Mononuclear cell (primary cell): ENCODE data around the gene ERAS. TPM values are rescaled to one million over a fixed set of nuclear protein-coding genes. Genes with fewer than 3 reads are reported as not detected.
"Not testable (repeated sequence)": the region's sequence is repeated elsewhere in the genome, so short reads cannot be mapped to it uniquely, and the experiment has no call there.

Experiments
- H3K27me3 ChIP-seq: 2 replicates; pipeline ENCODE4 v1.6.0; 2011; ENCODE audit warnings: low read length, control low read depth; ENCODE audit not compliant: insufficient read depth
- H3K4me1 ChIP-seq: 2 replicates; pipeline ENCODE4 v1.5.1; 2011; ENCODE audit warnings: mild to moderate bottlenecking, low read length, control low read depth; ENCODE audit not compliant: insufficient read depth
- H3K4me3 ChIP-seq: 2 replicates; pipeline ENCODE4 v1.5.1; 2011; ENCODE audit warnings: mild to moderate bottlenecking, low read length, moderate library complexity
- H3K9me3 ChIP-seq: 2 replicates; pipeline ENCODE4 v1.5.1; 2011; ENCODE audit warnings: low read depth, mild to moderate bottlenecking, control low read depth, low read length
- total RNA-seq: library from RNA; depleted of rRNA; stranded (reverse); fragments of >200 nt; gene quantifications from one replicate; pipeline ENCODE4 v1.2.3, GENCODE V29; 2012

The ERAS gene
- total RNA-seq, 1 donor = not detected

GRCh38 chrX:48815266-48815665, 11.0 kb upstream of the ERAS start:
- Histone ChIP-seq H3K4me3 (no peak overlapping the region), H3K9me3 (no peaks in the 10 kb centered on the region), H3K4me1 (no peaks in the 10 kb centered on the region), H3K27me3 (no peaks in the 10 kb centered on the region)

- Histone ChIP-seq H3K9me3 (no peaks in the 10 kb centered on the region), H3K4me3 (no peak overlapping the region), H3K4me1 (no peaks in the 10 kb centered on the region), H3K27me3 (no peaks in the 10 kb centered on the region)
Observed at GRCh38 chrX:48816014-48816810, 10.1 kb upstream of the ERAS start.

GRCh38 chrX:48818098-48818497, 8.2 kb upstream of the ERAS start:
- Histone ChIP-seq H3K9me3 (no peaks in the 10 kb centered on the region), H3K4me3 (no peak overlapping the region), H3K27me3 (no peaks in the 10 kb centered on the region), H3K4me1 (no peaks in the 10 kb centered on the region)

- Histone ChIP-seq H3K27me3 (no peaks in the 10 kb centered on the region), H3K9me3 (no peaks in the 10 kb centered on the region), H3K4me3 (no peak overlapping the region), H3K4me1 (no peaks in the 10 kb centered on the region)
Observed at GRCh38 chrX:48818866-48819265, 7.4 kb upstream of the ERAS start.

GRCh38 chrX:48819394-48819793, 6.9 kb upstream of the ERAS start:
- H3K4me1 ChIP-seq, H3K4me3 ChIP-seq, H3K27me3 ChIP-seq, H3K9me3 ChIP-seq: not testable (repeated sequence)

GRCh38 chrX:48823053-48823452, 3.3 kb upstream of the ERAS start:
- Histone ChIP-seq H3K4me3 (no peak overlapping the region), H3K9me3 (no peaks in the 10 kb centered on the region), H3K4me1 (no peaks in the 10 kb centered on the region), H3K27me3 (peaks cover 3% of the 10 kb centered on the region)

GRCh38 chrX:48824066-48824465, 2.2 kb upstream of the ERAS start:
- H3K27me3 ChIP-seq = peaks cover 3% of the 10 kb centered on the region
- H3K4me3 ChIP-seq = no peak overlapping the region
- H3K9me3 ChIP-seq = no peaks in the 10 kb centered on the region
- no peaks in the 10 kb centered on the region for H3K4me1 ChIP-seq

GRCh38 chrX:48826876-48827653, 752 bp downstream of the ERAS start:
- no peaks in the 10 kb centered on the region for H3K9me3 ChIP-seq
- peaks cover 5% of the 10 kb centered on the region for H3K27me3 ChIP-seq
- no peak overlapping the region for H3K4me3 ChIP-seq

GRCh38 chrX:48827654-48827968, 1.3 kb downstream of the ERAS start:
- Histone ChIP-seq H3K4me1 (no peaks in the 10 kb centered on the region), H3K9me3 (no peaks in the 10 kb centered on the region), H3K27me3 (peaks cover 5% of the 10 kb centered on the region), H3K4me3 (no peak overlapping the region)

More at GRCh38 chrX:48826876-48827653, 752 bp downstream of the ERAS start:
- no peaks in the 10 kb centered on the region for H3K4me1 ChIP-seq

- Histone ChIP-seq H3K27me3 (peaks cover 18% of the 10 kb centered on the region), H3K9me3 (no peaks in the 10 kb centered on the region), H3K4me1 (no peaks in the 10 kb centered on the region), H3K4me3 (no peak overlapping the region)
Observed at GRCh38 chrX:48829016-48829735, 2.9 kb downstream of the ERAS start.

GRCh38 chrX:48831136-48831908, 5.0 kb downstream of the ERAS start:
- H3K27me3 ChIP-seq = peaks cover 27% of the 10 kb centered on the region

GRCh38 chrX:48831909-48832291, 5.6 kb downstream of the ERAS start:
- H3K27me3 ChIP-seq = peaks cover 27% of the 10 kb centered on the region
- H3K9me3 ChIP-seq = no peaks in the 10 kb centered on the region
- H3K4me3 ChIP-seq = no peak overlapping the region
- H3K4me1 ChIP-seq = peaks cover 4% of the 10 kb centered on the region

More at GRCh38 chrX:48831136-48831908, 5.0 kb downstream of the ERAS start:
- H3K4me3 ChIP-seq = no peak overlapping the region
- H3K9me3 ChIP-seq = no peaks in the 10 kb centered on the region
- H3K4me1 ChIP-seq = peaks cover 4% of the 10 kb centered on the region

GRCh38 chrX:48833542-48834138, 7.3 kb downstream of the ERAS start:
- Histone ChIP-seq H3K4me1 (peaks cover 4% of the 10 kb centered on the region), H3K4me3 (no peak overlapping the region), H3K9me3 (no peaks in the 10 kb centered on the region), H3K27me3 (peaks cover 24% of the 10 kb centered on the region)

GRCh38 chrX:48834383-48834709, 8.0 kb downstream of the ERAS start:
- peaks cover 24% of the 10 kb centered on the region for H3K27me3 ChIP-seq
- no peaks in the 10 kb centered on the region for H3K9me3 ChIP-seq
- peaks cover 4% of the 10 kb centered on the region for H3K4me1 ChIP-seq
- no peak overlapping the region for H3K4me3 ChIP-seq
